Measurements from ENCODE around the gene CSTPP1. TPM values are rescaled to one million over a fixed set of nuclear protein-coding genes. Genes with fewer than 3 reads are reported as not detected.

The CSTPP1 gene
- total RNA-seq, 2 experiments from 2014 or later, result 14.2 to 16.5 TPM

GRCh38 chr11:47021965-47022364 is 85.4 kb downstream of the CSTPP1 start:
- Mint-ChIP-seq H3K4me1 (no peaks in the 10 kb centered on the region), H3K4me3 (no peak overlapping the region), H3K27me3 (peaks cover 2% of the 10 kb centered on the region), H3K36me3 (no peaks in the 10 kb centered on the region), H3K9me3 (no peaks in the 10 kb centered on the region), H3K27ac (no peak overlapping the region)
- DNase-seq (no peak), ATAC-seq (ENCODE audit: low read depth) (no peak)
- POLR2A ChIA-PET, result no interaction called here

DNA sequence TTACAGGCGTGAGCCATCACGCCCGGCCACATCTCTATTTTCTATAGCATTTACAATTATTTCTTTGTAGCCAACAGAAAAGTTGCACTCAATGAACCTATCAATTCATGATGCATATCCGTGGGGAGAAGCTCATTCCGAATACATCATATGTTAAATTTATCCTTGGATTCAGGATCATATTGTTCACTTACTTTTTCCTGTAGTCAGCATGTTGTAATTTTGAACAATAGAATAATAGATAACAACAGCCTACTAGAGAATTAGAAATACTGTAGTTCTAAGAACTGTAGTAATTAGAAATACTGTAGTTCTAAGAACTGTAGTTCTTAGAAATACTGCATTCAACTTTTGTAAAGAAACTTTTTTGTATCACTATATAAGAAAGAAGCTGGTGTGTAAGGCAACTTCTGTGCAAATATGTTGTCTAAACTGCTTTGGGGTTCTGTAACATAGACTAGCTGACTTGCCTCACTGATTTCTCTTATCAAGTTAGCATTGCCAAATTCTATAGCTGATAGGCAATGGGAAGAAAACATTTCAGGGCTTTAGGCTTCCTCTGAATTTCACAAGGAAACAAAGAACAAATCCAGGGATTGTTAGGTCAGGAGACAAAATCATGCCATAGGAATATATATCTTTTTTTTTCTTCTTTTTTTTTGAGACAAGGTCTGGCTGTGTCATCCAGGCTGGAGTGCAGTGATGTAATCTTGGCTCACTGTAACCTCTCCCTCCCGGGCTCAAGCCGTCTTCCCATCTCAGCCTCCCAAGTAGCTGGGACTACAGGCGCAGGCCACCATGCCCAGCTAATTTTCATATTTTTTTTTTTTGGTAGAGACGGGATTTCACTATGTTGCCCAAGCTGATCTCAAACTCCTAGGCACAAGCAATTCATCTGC is 91.9 kb downstream of the CSTPP1 start:
- ATAC-seq (ENCODE audit: low read depth), result no peak
- peaks cover 5% of the 10 kb centered on the region for H3K27me3 Mint-ChIP-seq
- H3K36me3 Mint-ChIP-seq, result no peaks in the 10 kb centered on the region
- peak overlapping the region; percentile 2 for H3K27ac Mint-ChIP-seq
- peak overlapping the region; percentile 28 for H3K4me3 Mint-ChIP-seq
- POLR2A ChIA-PET, result no interaction called here
- no peak for DNase-seq
- peaks cover 5% of the 10 kb centered on the region for H3K4me1 Mint-ChIP-seq
- no peaks in the 10 kb centered on the region for H3K9me3 Mint-ChIP-seq

DNA sequence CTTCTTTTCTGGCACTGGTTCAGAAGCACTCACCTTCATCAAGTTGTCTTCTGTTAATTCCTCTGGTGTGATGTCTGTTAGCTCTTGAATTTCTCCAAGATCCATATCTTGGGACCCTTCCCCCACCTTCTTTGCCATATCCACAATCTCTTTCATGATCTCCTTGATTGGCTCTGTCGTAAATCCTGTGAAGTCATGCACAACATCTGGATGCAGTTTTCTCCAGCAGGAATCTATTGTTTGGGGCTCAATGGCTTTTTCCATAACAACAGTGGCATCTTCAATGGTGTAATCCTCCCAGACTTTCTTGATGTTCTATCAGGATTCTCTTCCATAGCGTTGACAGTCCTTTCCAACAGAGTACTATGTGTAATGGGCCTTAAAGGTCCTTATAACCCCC is 96.9 kb downstream of the CSTPP1 start:
- Mint-ChIP-seq H3K4me1 (peaks cover 3% of the 10 kb centered on the region), H3K4me3 (no peak overlapping the region), H3K27ac (no peak overlapping the region), H3K36me3 (peaks cover 3% of the 10 kb centered on the region), H3K27me3 (peaks cover 4% of the 10 kb centered on the region), H3K9me3 (no peaks in the 10 kb centered on the region)
- DNase-seq (no peak), ATAC-seq (ENCODE audit: low read depth) (no peak)
- POLR2A ChIA-PET, result no interaction called here

DNA sequence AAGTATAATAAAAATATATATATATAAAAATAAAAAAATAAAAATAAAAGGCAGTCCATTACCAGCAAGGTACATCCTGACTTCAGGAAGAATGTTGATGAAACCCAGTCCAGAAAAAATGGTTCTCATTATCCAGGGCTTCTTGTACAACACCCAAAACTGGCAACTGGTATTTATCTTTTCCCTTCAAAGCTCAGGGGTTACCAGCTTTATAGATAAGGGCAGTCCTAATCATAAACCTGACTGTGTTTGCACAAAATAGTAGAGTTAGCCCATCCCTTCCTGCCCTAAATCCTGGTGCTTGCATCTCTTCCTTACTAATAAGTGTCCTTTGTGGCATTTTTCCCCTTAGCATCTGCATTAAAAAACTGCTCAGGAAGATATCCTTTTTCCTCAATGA is 97.5 kb downstream of the CSTPP1 start:
- POLR2A ChIA-PET, result no interaction called here
- ATAC-seq (ENCODE audit: low read depth), result no peak
- H3K27me3 Mint-ChIP-seq, result peaks cover 4% of the 10 kb centered on the region
- H3K9me3 Mint-ChIP-seq, result no peaks in the 10 kb centered on the region
- H3K4me3 Mint-ChIP-seq, result no peak overlapping the region
- peaks cover 1% of the 10 kb centered on the region for H3K4me1 Mint-ChIP-seq
- no peak for DNase-seq
- no peak overlapping the region for H3K27ac Mint-ChIP-seq
- H3K36me3 Mint-ChIP-seq, result peaks cover 3% of the 10 kb centered on the region

DNA sequence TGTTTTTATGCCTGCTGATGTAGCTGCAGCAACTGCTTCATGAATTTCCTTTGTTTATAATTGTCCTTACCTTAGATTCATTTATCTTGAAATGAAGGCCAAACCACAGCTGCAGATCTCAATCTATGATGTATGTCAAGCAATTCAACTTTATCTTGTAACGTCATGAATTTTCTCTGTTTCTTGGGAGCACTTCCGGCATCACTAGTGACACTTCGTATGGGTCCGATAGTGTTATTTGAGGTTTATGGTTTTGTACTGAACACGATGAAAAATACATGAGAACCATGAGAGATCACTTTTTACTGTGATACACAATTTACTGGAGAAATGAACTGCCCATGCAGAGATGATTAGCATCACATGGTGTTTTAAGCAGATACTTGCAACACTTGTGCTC is 98.5 kb downstream of the CSTPP1 start:
- H3K9me3 Mint-ChIP-seq, result no peaks in the 10 kb centered on the region
- H3K36me3 Mint-ChIP-seq, result peaks cover 3% of the 10 kb centered on the region
- DNase-seq, result no peak
- peaks cover 1% of the 10 kb centered on the region for H3K4me1 Mint-ChIP-seq
- POLR2A ChIA-PET, result no interaction called here
- H3K27ac Mint-ChIP-seq, result no peak overlapping the region
- H3K4me3 Mint-ChIP-seq, result no peak overlapping the region
- H3K27me3 Mint-ChIP-seq, result no peaks in the 10 kb centered on the region
- no peak for ATAC-seq (ENCODE audit: low read depth)

- DNase-seq (no peak), ATAC-seq (ENCODE audit: low read depth) (no peak)
- POLR2A ChIA-PET, result no interaction called here
- peaks cover 2% of the 10 kb centered on the region for H3K27me3 Mint-ChIP-seq
- H3K9me3 Mint-ChIP-seq, result no peaks in the 10 kb centered on the region
- H3K4me3 Mint-ChIP-seq, result no peak overlapping the region
- no peaks in the 10 kb centered on the region for H3K4me1 Mint-ChIP-seq
- no peak overlapping the region for H3K27ac Mint-ChIP-seq
- no peaks in the 10 kb centered on the region for H3K36me3 Mint-ChIP-seq
These were observed 107.6 kb downstream of the CSTPP1 start for GRCh38 chr11:47044119-47044518.

- peaks cover 2% of the 10 kb centered on the region for H3K27me3 Mint-ChIP-seq
- H3K4me3 Mint-ChIP-seq, result no peak overlapping the region
- DNase-seq (no peak), ATAC-seq (ENCODE audit: low read depth) (no peak)
- no peaks in the 10 kb centered on the region for H3K4me1 Mint-ChIP-seq
- no peak overlapping the region for H3K27ac Mint-ChIP-seq
- H3K9me3 Mint-ChIP-seq, result no peaks in the 10 kb centered on the region
- H3K36me3 Mint-ChIP-seq, result peaks cover 2% of the 10 kb centered on the region
- POLR2A ChIA-PET, result no interaction called here
These were observed 111.4 kb downstream of the CSTPP1 start for GRCh38 chr11:47047972-47048371.

DNA sequence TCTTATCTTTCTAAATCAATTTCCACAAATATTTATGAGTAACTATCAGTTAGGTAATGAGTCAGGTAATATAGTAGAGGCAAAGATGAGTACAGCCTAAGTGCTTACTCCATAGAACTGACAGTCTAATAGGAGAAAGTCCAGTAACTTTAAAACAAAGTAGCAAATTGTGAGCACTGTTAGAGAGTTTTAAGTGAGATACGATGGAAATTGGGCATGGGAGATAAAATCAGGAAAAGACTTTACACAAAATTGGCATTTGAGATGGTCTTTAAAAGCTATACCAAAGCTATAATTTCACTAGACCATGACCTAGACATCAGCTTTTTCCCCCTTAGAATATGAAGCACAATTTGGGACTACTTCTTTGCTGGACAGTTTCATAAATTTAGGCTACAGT is 113.7 kb downstream of the CSTPP1 start:
- no peak overlapping the region for H3K4me3 Mint-ChIP-seq
- H3K36me3 Mint-ChIP-seq, result peaks cover 6% of the 10 kb centered on the region
- POLR2A ChIA-PET, result no interaction called here
- no peaks in the 10 kb centered on the region for H3K9me3 Mint-ChIP-seq
- no peaks in the 10 kb centered on the region for H3K4me1 Mint-ChIP-seq
- H3K27me3 Mint-ChIP-seq, result no peaks in the 10 kb centered on the region
- no peak overlapping the region for H3K27ac Mint-ChIP-seq
- DNase-seq (no peak), ATAC-seq (ENCODE audit: low read depth) (no peak)

DNA sequence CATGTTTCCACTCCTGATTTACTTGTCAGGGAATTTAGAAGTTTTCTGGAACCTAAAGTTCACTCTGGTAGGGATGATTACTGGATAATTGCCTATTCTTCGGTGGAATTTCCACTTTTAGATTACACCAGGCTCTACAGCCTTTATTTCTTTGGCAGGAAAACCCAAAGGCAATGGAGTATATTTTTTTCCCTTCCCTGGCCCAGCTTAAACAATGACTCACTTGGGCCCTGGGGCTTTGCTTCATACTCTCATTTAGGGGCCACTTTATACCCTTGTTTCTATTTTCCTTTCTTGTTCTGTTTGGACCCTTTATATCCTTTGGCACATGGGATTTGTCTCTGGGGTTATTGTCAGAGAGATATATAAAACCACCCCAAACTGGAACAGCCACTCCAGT is 114.7 kb downstream of the CSTPP1 start:
- ATAC-seq (ENCODE audit: low read depth) (no peak), DNase-seq (no peak)
- no peaks in the 10 kb centered on the region for H3K9me3 Mint-ChIP-seq
- H3K36me3 Mint-ChIP-seq, result peaks cover 6% of the 10 kb centered on the region
- no peak overlapping the region for H3K4me3 Mint-ChIP-seq
- no peaks in the 10 kb centered on the region for H3K27me3 Mint-ChIP-seq
- POLR2A ChIA-PET, result interaction anchor here (0.7 kb wide), 1 partner anchor 34 kb away, joined by 4 read pairs; no protein-coding TSS in a partner anchor
- H3K27ac Mint-ChIP-seq, result no peak overlapping the region
- no peaks in the 10 kb centered on the region for H3K4me1 Mint-ChIP-seq

GRCh38 chr11:47052165-47052564 is 115.6 kb downstream of the CSTPP1 start:
- ATAC-seq (ENCODE audit: low read depth) (no peak), DNase-seq (no peak)
- no peaks in the 10 kb centered on the region for H3K27me3 Mint-ChIP-seq
- no peaks in the 10 kb centered on the region for H3K9me3 Mint-ChIP-seq
- peaks cover 6% of the 10 kb centered on the region for H3K36me3 Mint-ChIP-seq
- no peak overlapping the region for H3K4me3 Mint-ChIP-seq
- no peaks in the 10 kb centered on the region for H3K4me1 Mint-ChIP-seq
- POLR2A ChIA-PET, result no interaction called here
- no peak overlapping the region for H3K27ac Mint-ChIP-seq

- DNase-seq, result no peak
- Mint-ChIP-seq H3K9me3 (no peaks in the 10 kb centered on the region), H3K4me1 (no peaks in the 10 kb centered on the region), H3K4me3 (no peak overlapping the region), H3K27me3 (no peaks in the 10 kb centered on the region), H3K27ac (no peak overlapping the region), H3K36me3 (peaks cover 9% of the 10 kb centered on the region)
- ATAC-seq (ENCODE audit: low read depth), result no peak
- POLR2A ChIA-PET, result no interaction called here
These were observed 116.0 kb downstream of the CSTPP1 start for GRCh38 chr11:47052576-47052975.

DNA sequence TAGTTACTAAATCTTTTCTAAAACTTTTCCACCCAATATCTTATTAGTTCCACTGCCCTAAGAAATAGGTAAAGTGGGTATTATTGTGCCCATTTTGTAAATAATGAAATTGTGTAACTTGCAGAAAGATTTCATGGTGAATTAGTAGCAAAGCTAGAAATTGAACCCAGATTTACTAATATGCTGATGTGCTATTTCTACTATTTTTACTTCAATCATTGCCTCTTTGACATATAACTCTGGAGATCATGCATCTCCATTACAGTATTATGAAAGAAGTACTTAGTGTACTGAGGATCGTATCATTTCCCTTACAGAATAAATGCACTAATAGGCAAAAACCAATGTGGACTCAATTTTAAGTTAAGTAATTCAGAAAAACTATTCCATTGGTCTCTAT is 119.0 kb downstream of the CSTPP1 start:
- H3K27ac Mint-ChIP-seq, result no peak overlapping the region
- H3K27me3 Mint-ChIP-seq, result no peaks in the 10 kb centered on the region
- H3K9me3 Mint-ChIP-seq, result peaks cover 3% of the 10 kb centered on the region
- DNase-seq (no peak), ATAC-seq (ENCODE audit: low read depth) (no peak)
- H3K36me3 Mint-ChIP-seq, result peaks cover 16% of the 10 kb centered on the region
- POLR2A ChIA-PET, result interaction anchor here (1.1 kb wide), 1 partner anchor 24 kb away, joined by 3 read pairs; no protein-coding TSS in a partner anchor
- no peaks in the 10 kb centered on the region for H3K4me1 Mint-ChIP-seq
- H3K4me3 Mint-ChIP-seq, result no peak overlapping the region

GRCh38 chr11:47056261-47056915 is 119.8 kb downstream of the CSTPP1 start:
- H3K4me3 Mint-ChIP-seq, result no peak overlapping the region
- DNase-seq (no peak), ATAC-seq (ENCODE audit: low read depth) (no peak)
- peaks cover 3% of the 10 kb centered on the region for H3K9me3 Mint-ChIP-seq
- POLR2A ChIA-PET, result no interaction called here
- H3K27ac Mint-ChIP-seq, result no peak overlapping the region
- H3K36me3 Mint-ChIP-seq, result peaks cover 16% of the 10 kb centered on the region
- peaks cover 5% of the 10 kb centered on the region for H3K4me1 Mint-ChIP-seq
- H3K27me3 Mint-ChIP-seq, result no peaks in the 10 kb centered on the region

- H3K36me3 Mint-ChIP-seq, result peaks cover 16% of the 10 kb centered on the region
- POLR2A ChIA-PET, result no interaction called here
These were observed 120.8 kb downstream of the CSTPP1 start for GRCh38 chr11:47057365-47057764.

More at GRCh38 chr11:47057365-47057764, 120.8 kb downstream of the CSTPP1 start:
- Mint-ChIP-seq H3K27me3 (no peaks in the 10 kb centered on the region), H3K4me1 (peaks cover 8% of the 10 kb centered on the region), H3K9me3 (peaks cover 3% of the 10 kb centered on the region), H3K4me3 (no peak overlapping the region), H3K27ac (no peak overlapping the region)
- ATAC-seq (ENCODE audit: low read depth) (no peak), DNase-seq (no peak)
